Activated CD4-positive, alpha-beta T cell treated with anti-CD3 and anti-CD28 coated beads for 4 hours (primary cell): ENCODE data around the gene PRSS48.
"Not testable (repeated sequence)": the region's sequence is repeated elsewhere in the genome, so short reads cannot be mapped to it uniquely, and the experiment has no call there.

ENCODE experiments used
- DNase-seq, 2 donors: peaks; one replicate each; pipeline ENCODE4 v3.0.0-alpha.2; 2020

Gene PRSS48

GRCh38 chr4:151276787-151277562 lies at the start of gene PRSS48:
TSS of gene PRSS48 (plus strand) at chr4:151277161. CDS start at chr4:151277173, 12 bp downstream.
- DNase-seq, result peak in 1 of 2 donors; percentile 8

- DNase-seq, result no peak
These were observed 49.8 kb upstream of the PRSS48 start for GRCh38 chr4:151227172-151227571.

- no peak for DNase-seq
These were observed 49.2 kb upstream of the PRSS48 start for GRCh38 chr4:151227731-151228130.

GRCh38 chr4:151228189-151229119 lies 48.5 kb upstream of the PRSS48 start:
- DNase-seq, result no peak

- DNase-seq, result no peak
These were observed 44.9 kb upstream of the PRSS48 start for GRCh38 chr4:151231915-151232595.

- no peak for DNase-seq
These were observed 43.4 kb upstream of the PRSS48 start for GRCh38 chr4:151233600-151233999.

GRCh38 chr4:151235373-151235772 lies 41.6 kb upstream of the PRSS48 start:
- DNase-seq, result not testable (repeated sequence)

- DNase-seq, result no peak
These were observed 40.9 kb upstream of the PRSS48 start for GRCh38 chr4:151236036-151236435.

- DNase-seq, result no peak
These were observed 38.5 kb upstream of the PRSS48 start for GRCh38 chr4:151238477-151238876.

- DNase-seq, result no peak
These were observed 37.4 kb upstream of the PRSS48 start for GRCh38 chr4:151239608-151240007.

GRCh38 chr4:151242305-151242704 lies 34.7 kb upstream of the PRSS48 start:
- no peak for DNase-seq

- DNase-seq, result no peak
These were observed 30.2 kb upstream of the PRSS48 start for GRCh38 chr4:151246742-151247141.

GRCh38 chr4:151247395-151247794 lies 29.6 kb upstream of the PRSS48 start:
- no peak for DNase-seq

- no peak for DNase-seq
These were observed 28.4 kb upstream of the PRSS48 start for GRCh38 chr4:151248519-151248918.

GRCh38 chr4:151250706-151251105 lies 26.3 kb upstream of the PRSS48 start:
- DNase-seq, result no peak

GRCh38 chr4:151251603-151252304 lies 25.2 kb upstream of the PRSS48 start:
- no peak for DNase-seq

- not testable (repeated sequence) for DNase-seq
These were observed 21.7 kb upstream of the PRSS48 start for GRCh38 chr4:151255226-151255625.

GRCh38 chr4:151255680-151256079 lies 21.3 kb upstream of the PRSS48 start:
- not testable (repeated sequence) for DNase-seq

- no peak for DNase-seq
These were observed 20.8 kb upstream of the PRSS48 start for GRCh38 chr4:151256134-151256533.

GRCh38 chr4:151257704-151258103 lies 19.3 kb upstream of the PRSS48 start:
- DNase-seq, result no peak

- no peak for DNase-seq
These were observed 17.2 kb upstream of the PRSS48 start for GRCh38 chr4:151259752-151260151.

GRCh38 chr4:151260526-151260925 lies 16.4 kb upstream of the PRSS48 start:
- DNase-seq, result no peak

GRCh38 chr4:151263455-151263854 lies 13.5 kb upstream of the PRSS48 start:
- DNase-seq, result no peak
